CMK (cell line): ENCODE data around the gene MASTL.
"Not testable (repeated sequence)": the region's sequence is repeated elsewhere in the genome, so short reads cannot be mapped to it uniquely, and the experiment has no call there.

ENCODE experiments used
- DNase-seq: peaks from one replicate; pipeline ENCODE4 v3.0.0-alpha.2; 2010; ENCODE audit warnings: low read depth

MASTL gene

DNA sequence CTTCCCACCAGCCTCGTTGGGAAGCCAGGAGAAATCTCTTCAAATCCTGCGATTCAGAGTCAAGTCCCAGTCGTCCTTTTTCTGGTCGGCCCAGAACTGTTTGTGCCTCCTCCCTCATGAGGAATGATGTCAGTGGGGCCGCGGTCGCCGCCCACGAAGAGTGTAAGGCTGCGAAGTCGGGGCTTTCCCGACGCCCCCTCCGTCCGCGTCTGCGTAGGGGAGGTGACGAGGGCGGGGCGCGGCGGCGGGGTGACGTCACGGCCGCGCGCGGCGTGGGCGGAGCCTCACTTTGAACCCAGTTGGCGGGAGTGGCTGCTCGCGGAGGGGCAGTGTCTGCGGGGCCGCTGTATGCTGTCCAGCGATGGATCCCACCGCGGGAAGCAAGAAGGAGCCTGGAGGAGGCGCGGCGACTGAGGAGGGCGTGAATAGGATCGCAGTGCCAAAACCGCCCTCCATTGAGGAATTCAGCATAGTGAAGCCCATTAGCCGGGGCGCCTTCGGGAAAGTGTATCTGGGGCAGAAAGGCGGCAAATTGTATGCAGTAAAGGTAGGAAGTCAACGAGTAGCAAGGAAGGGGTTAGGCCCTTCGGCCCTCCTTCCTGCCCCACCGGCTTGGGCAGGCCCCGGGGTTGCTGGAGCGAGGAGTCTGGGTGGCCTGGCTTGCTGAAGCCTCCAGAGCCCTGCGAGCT is at the start of gene MASTL:
Gene MASTL, plus strand, starts transcription at position 287 of the 689 bp plus-strand sequence. Its CDS starts 75 bp downstream, at position 362.
- peak; percentile 76 for DNase-seq

DNA sequence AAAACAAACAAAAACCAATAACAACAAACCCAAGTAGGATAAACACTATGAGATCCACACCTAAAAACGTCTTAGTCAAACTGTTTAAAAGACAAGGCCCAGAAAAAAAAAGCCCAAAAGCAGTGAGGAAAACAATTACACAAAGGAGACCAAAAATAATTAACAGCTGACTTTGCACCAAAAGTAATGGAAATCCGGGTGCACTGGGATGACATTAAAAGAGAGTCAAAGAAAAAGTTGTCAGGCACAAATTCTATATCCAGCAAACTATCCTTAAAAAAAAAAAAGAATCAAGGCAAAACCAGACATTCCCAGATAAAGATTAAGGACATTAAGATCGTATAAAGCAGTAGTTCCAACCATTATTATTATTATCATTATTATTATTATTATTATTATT is 47.0 kb upstream of the MASTL start:
- DNase-seq = no peak

- DNase-seq = no peak
These were observed 20.8 kb upstream of the MASTL start for GRCh38 chr10:27134371-27134770.

DNA sequence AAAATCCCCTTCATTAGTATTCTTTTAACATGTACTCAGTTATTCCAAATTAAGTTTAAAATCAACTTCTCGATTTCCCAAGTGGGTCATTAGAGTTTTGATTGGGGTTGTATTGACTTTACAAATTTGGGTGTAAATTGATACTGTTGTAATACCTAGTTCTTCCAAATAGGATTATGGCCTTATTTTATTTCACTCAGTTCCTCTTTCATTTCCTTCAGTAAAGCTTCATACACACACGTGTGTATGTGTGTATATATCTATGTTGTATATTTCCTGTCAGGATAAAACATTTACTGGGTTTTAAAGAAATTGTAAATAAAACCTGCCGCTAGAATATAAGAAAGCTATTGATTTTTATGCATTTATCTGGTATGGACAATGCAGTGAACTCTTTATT is 16.9 kb upstream of the MASTL start:
- no peak for DNase-seq

DNA sequence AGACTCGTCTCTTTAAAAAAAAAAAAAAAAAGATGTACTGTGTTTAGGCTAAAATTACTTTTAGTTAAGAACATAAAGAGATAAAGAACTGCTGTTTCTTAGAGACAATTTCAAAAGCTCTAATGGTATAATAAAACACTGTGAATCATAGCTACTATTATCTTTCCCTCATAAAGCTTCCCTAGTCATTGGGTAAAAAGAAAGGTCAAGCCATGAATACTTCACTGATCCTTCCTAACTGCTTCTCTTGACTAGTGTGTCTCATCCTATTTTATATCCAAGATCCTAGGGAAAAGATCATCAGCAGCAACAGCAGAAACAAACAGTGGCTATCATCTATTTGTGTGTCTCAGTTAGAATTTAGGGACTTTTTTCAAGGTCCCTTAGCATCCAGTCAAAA is 11.5 kb upstream of the MASTL start:
- no peak for DNase-seq

DNA sequence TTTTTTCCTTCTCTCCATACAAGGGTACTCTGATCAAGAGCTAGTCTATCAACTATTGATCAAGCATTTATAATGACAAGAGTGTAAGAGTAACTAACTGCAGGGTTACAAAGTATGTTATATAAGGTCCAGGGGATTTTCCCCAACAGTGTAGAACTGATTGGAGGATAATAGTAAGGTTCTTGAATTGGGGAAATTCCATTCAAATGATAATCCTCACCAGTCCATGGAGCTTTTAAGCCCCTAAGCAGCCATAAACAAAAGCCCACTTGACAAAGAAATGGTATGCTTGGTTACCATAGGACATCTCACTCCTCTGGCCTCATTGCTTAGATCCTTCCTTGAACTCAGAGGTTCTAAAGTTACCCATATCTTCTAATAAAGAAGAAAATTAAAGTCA is 9.2 kb upstream of the MASTL start:
- DNase-seq = no peak

DNA sequence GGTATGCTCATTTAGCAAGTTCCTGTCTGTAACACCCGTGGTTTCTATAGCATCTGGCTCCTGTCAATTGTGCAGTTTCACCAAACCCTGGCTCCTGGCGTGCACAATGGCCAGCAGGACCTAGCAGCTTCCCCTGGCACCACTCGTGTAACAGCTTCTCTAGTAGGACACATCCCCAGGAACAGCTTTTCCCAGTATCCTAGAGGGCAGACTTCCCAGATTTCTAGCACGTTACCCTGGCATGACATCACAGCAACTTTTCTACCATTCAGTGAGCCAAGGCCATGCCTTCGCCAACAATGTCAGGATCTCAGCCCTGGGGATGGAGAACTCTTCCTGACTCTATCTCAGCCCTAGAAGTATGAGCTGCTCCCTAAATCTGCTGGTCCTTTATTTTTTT is 7.5 kb upstream of the MASTL start:
- DNase-seq = no peak

DNA sequence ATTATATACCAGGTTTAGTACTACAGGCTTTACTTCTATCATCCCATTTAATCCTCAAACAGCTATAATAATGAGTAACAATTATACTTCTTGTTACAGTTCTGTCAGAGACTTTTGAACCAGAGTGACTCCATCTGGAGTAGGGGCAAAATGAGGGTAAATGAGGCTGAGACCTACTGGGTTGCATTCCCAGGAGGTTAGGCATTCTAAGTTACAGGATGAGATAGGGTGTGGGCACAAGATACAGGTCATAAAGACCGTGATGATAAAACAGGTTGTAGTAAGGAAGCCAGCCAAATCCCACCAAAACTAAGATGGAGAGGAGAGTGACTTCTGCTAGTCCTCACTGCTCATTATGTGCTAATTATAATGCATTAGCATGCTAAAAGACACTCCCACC is 4.9 kb upstream of the MASTL start:
- DNase-seq = no peak

DNA sequence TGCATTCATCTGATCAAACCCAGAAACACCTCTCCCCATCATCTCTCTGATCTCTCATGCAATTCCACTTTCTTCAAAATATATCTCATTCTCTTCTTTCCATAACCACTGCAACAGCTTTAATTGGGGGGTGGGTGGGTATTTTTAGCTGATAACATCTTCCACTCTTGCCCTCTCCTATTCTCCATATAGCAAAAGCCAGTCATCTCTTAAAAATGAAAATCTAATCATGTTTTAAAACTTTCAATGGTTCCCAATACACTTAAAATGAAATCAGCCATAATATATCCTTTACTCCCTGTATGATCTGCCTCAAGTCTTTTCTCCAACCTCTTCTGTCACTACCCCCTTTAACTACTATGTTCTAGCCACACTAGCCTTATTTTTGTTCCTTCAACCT is 2.5 kb upstream of the MASTL start:
- DNase-seq = no peak

DNA sequence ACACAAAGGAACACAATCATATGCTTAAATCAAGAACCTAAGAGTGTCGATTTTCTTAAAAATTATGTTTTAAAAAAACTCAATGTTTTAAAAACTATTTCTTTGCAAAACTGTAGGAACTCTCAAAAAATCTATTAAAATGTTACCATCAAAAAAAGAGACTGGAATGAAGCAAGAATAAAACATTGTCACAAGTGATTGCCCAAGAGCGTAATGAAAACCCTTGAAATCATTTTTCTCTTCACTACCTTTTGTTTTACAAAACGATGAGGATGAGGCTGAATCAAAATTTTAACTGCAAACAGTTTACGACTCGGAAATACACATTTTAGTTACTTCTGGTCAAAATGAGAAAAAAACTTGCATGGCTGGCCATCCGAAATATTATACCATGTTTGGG is 1.8 kb upstream of the MASTL start:
- no peak for DNase-seq

DNA sequence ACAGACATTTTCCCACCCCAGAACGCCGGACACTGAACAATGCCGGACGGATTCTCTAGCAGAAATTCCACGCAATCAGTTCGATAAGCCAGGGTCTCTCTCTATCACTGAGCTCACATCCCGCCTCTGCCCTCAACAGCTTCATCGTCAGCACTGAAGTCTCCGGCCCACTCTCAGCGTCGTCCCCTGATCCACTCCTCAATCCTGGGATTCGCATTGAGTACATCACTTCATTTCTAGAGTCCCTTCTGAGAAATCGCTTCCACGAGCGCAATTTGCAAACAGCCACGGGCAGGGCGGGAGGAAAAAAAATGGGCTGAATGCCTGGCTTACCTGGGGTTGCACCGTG is 1.3 kb upstream of the MASTL start:
- DNase-seq = no peak

- not testable (repeated sequence) for DNase-seq
These were observed 1.4 kb downstream of the MASTL start for GRCh38 chr10:27156566-27156965.

- no peak for DNase-seq
These were observed 2.0 kb downstream of the MASTL start for GRCh38 chr10:27157150-27157549.

DNA sequence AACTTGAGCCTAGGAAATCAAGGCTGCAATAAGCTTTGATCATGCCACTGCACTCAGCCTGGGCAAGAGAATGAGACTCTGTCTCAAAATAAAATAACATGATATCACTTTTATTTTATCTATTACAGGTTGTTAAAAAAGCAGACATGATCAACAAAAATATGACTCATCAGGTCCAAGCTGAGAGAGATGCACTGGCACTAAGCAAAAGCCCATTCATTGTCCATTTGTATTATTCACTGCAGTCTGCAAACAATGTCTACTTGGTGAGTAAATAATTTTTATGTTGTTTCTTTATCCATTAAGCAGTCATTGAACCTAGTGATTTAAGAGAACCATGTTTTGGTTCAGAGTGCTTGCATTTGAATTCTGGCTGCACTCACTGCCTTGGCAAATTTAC is 3.3 kb downstream of the MASTL start:
- no peak for DNase-seq

- DNase-seq = no peak
These were observed 14.7 kb downstream of the MASTL start for GRCh38 chr10:27169849-27170248.

GRCh38 chr10:27188259-27188658 is 33.1 kb downstream of the MASTL start:
- DNase-seq = no peak

GRCh38 chr10:27188897-27189296 is 33.7 kb downstream of the MASTL start:
- DNase-seq = no peak

GRCh38 chr10:27190508-27190907 is 35.4 kb downstream of the MASTL start:
- DNase-seq = no peak

GRCh38 chr10:27192284-27192683 is 37.1 kb downstream of the MASTL start:
- no peak for DNase-seq

DNA sequence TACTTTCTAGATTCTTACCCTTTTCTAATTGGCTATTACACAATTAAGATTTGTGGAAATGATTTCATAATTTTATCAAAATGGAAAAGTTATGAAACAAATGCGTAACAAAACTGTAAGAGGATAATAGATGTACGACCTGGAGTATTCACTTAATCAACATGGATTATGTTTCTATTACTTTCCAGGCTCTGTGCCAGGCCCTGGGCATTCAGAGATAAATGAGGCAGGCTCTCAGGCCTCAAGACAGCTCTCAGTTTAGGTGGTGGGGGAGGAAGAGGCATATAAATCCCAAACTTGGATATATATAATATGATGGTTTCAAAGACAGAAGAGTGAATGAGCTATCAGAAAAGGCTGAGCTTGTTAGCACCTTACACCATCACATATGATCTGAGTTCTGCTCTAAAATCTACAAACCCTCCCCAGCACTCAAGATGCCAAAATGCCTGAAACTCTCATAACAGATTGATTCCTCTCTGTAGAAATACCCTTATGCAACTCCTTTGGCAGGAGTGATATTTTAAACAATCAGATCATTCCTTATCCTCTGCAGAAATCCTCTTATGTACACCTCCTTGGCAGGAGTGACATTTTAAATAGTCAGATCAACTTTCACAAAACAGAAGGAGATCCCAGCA is 42.9 kb downstream of the MASTL start:
- DNase-seq = no peak

DNA sequence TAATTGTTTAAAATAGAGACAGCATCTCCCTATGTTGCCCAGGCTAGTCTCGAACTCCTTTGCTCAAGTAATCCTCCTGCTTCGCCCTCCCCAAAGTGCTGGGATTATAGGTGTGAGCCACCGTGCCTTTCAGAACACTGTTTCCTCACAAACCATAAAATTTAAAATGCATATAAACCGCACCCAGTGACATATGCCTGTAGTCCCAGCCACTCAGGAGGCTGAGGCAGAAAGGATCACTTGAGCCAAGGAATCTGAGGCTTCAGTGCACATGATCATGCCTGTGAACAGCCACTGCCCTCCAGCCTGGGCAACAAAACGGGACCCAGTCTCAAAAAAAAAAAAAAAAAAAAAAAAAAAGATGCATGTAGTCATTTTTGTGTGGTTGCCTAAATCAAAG is 48.7 kb downstream of the MASTL start:
- no peak for DNase-seq

- no peak for DNase-seq
These were observed 52.2 kb downstream of the MASTL start for GRCh38 chr10:27207350-27207749.

DNA sequence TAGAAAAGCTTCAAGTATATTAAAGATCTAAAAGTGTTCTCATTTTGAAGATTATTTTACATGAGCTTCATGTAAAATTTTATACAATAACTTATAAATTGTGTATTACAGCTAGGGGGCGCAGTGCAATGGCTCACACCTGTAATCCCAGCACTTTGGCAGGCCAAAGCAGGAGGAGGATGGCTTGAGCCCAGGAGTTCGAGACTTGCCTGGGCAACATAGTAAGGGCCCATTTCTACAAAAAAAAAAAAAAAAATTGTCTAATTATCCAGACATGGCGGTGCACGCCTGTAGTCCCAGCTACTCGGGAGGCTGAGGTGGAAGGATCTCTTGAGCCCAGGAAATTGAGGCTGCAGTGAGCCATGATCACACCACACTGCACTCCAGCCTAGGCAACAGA is 68.8 kb downstream of the MASTL start:
- no peak for DNase-seq

DNA sequence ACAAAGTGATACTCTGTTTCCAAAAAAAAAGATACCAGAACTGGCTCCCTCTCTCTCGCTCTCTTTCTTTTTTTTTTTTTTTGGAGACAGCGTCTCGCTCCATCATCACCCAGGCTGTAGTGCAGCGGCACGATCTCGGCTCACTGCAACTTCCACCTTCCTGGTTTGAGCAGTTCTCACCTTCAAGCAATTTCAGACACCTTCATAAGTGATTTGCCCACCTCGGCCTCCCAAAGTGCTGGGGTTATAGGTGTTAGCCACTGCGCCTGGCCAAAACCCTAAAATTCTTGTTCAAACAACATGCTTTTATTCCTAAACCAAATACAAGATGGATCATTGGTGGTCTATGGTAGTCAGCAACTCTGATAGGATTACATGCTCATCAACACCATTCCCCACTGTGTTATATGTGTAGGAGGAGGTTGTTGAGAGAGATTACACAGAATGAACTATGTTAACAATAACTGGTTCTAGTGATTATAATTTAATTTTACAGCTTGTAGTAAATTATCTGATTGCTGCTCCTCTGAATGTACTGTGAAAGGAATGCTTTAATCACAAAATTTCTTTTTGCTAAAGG is 69.9 kb downstream of the MASTL start:
- DNase-seq = no peak
